HFF-Myc (cell line): Measurements from ENCODE around the gene RGS9.
"Not testable (repeated sequence)": the region's sequence is repeated elsewhere in the genome, so short reads cannot be mapped to it uniquely, and the experiment has no call there.

Experiments
- DNase-seq: peaks from one replicate; pipeline ENCODE4 v3.0.0-alpha.2; 2011; ENCODE audit warnings: low read depth; ENCODE audit errors: extremely low read depth
- H3K4me3 ChIP-seq: replicated peaks from 2 replicates; pipeline ENCODE4 v1.5.1; 2011; ENCODE audit warnings: low read depth, mild to moderate bottlenecking, control low read depth, low read length
- TF ChIP-seq, protein P1 (sequence below): IDR thresholded peaks from 2 replicates; pipeline ENCODE4 v1.5.1; 2012; ENCODE audit warnings: mild to moderate bottlenecking, low read depth, low read length, control low read depth; ENCODE audit errors: missing control alignments

Gene RGS9

GRCh38 chr17:65137021-65137939 lies at the start of gene RGS9:
RGS9 (plus strand) TSS chr17:65137370; CDS start chr17:65137541, 171 bp downstream.
- DNase-seq: no peak
- TF ChIP-seq, protein P1, sequence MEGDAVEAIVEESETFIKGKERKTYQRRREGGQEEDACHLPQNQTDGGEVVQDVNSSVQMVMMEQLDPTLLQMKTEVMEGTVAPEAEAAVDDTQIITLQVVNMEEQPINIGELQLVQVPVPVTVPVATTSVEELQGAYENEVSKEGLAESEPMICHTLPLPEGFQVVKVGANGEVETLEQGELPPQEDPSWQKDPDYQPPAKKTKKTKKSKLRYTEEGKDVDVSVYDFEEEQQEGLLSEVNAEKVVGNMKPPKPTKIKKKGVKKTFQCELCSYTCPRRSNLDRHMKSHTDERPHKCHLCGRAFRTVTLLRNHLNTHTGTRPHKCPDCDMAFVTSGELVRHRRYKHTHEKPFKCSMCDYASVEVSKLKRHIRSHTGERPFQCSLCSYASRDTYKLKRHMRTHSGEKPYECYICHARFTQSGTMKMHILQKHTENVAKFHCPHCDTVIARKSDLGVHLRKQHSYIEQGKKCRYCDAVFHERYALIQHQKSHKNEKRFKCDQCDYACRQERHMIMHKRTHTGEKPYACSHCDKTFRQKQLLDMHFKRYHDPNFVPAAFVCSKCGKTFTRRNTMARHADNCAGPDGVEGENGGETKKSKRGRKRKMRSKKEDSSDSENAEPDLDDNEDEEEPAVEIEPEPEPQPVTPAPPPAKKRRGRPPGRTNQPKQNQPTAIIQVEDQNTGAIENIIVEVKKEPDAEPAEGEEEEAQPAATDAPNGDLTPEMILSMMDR: peak; percentile 94
- peak within 1 kb of the TSS; percentile 23 for H3K4me3 ChIP-seq

GRCh38 chr17:65088621-65089360 lies 48.4 kb upstream of the RGS9 start:
- TF ChIP-seq, protein P1: no peak
- no peak for DNase-seq
- no peak overlapping the region for H3K4me3 ChIP-seq

GRCh38 chr17:65092262-65092661 lies 44.9 kb upstream of the RGS9 start:
- TF ChIP-seq, protein P1: no peak
- DNase-seq: no peak
- H3K4me3 ChIP-seq: no peak overlapping the region

DNA sequence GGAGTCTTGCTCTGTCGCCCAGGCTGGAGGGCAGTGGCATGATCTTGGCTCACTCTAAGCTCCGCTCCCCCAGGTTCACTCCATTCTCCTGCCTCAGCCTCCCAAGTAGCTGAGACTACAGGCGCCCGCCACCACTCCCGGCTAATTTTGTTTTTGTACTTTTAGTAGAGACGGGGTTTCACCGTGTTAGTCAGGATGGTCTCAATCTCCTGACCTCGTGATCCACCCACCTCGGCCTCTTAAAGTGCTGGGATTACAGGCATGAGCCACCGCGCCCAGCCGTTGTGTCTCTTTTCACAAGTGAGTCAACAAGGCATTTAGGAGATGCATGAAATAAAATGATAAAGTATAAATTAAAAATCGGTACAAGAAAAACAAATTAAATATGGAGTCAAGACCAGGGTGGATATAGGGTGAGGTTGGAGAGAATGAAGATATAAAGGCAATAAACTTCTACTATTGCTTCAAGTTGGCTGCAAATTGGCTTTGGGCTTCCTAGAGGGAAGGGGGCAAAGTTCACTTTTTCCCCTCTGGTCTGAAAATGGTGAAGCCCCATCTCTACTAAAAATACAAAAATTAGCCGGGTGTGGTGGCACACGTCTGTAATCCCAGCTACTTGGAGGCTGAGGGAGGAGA lies 44.3 kb upstream of the RGS9 start:
- DNase-seq, H3K4me3 ChIP-seq: not testable (repeated sequence)

DNA sequence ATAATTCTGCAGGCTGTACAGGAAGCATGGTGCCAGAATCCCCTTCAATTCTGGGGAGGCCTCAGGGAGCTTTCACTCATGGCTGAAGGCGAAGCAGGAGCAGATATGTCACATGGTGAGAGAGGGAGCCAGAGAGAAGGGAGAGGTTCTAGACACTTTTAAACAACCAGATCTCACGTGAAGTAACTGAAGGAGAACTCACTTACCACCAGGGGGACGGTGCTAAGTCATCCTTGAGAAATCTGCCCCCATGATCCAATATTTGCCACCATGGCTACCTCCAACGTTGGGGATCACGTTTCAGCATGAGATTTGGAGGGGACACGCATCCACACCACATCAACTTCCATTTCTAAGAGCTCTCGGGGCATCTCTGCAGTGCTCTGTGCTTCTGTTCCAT lies 43.2 kb upstream of the RGS9 start:
- H3K4me3 ChIP-seq: no peak overlapping the region
- TF ChIP-seq, protein P1: peak; percentile 30
- DNase-seq: no peak

GRCh38 chr17:65095465-65095864 lies 41.7 kb upstream of the RGS9 start:
- TF ChIP-seq, protein P1: no peak
- no peak for DNase-seq
- H3K4me3 ChIP-seq: no peak overlapping the region

GRCh38 chr17:65096382-65096781 lies 40.8 kb upstream of the RGS9 start:
- not testable (repeated sequence) for H3K4me3 ChIP-seq, DNase-seq
